ENCODE data around the gene FBXW7.

The FBXW7 gene

GRCh38 chr4:152514356-152514755, 21.5 kb downstream of the FBXW7 start:
- no peaks in the 10 kb centered on the region for H3K36me3 ChIP-seq (ENCODE audit: control insufficient read depth, insufficient read depth, low read length)
- no peaks in the 10 kb centered on the region for H3K27me3 ChIP-seq (ENCODE audit: control insufficient read depth, insufficient read depth, low read length, poor library complexity, severe bottlenecking)
- H3K4me3 ChIP-seq (ENCODE audit: insufficient read depth, low read depth, low read length): no peak overlapping the region
- no peaks in the 10 kb centered on the region for H3K9me3 ChIP-seq (ENCODE audit: control insufficient read depth, low read length)
- no peak overlapping the region for H3K27ac ChIP-seq (ENCODE audit: insufficient read depth, low read depth, low read length, poor library complexity, severe bottlenecking)
- no peaks in the 10 kb centered on the region for H3K4me1 ChIP-seq (ENCODE audit: control insufficient read depth, insufficient read depth, low read length)

GRCh38 chr4:152513078-152513477, 22.8 kb downstream of the FBXW7 start:
- H3K27me3 ChIP-seq (ENCODE audit: control insufficient read depth, insufficient read depth, low read length, poor library complexity, severe bottlenecking): no peaks in the 10 kb centered on the region
- no peaks in the 10 kb centered on the region for H3K4me1 ChIP-seq (ENCODE audit: control insufficient read depth, insufficient read depth, low read length)
- H3K36me3 ChIP-seq (ENCODE audit: control insufficient read depth, insufficient read depth, low read length): no peaks in the 10 kb centered on the region
- no peaks in the 10 kb centered on the region for H3K9me3 ChIP-seq (ENCODE audit: control insufficient read depth, low read length)
- WGBS, 2 experiments: 93 to 94% methylated on average over 6 to 7 of the region's 7 CpGs
- no peak overlapping the region for H3K27ac ChIP-seq (ENCODE audit: insufficient read depth, low read depth, low read length, poor library complexity, severe bottlenecking)
- H3K4me3 ChIP-seq (ENCODE audit: insufficient read depth, low read depth, low read length): no peak overlapping the region

GRCh38 chr4:152512483-152512882, 23.4 kb downstream of the FBXW7 start:
- no peaks in the 10 kb centered on the region for H3K9me3 ChIP-seq (ENCODE audit: control insufficient read depth, low read length)
- no peak overlapping the region for H3K4me3 ChIP-seq (ENCODE audit: insufficient read depth, low read depth, low read length)
- no peaks in the 10 kb centered on the region for H3K27me3 ChIP-seq (ENCODE audit: control insufficient read depth, insufficient read depth, low read length, poor library complexity, severe bottlenecking)
- WGBS, 2 experiments: 98 to 99% methylated on average over 3 to 5 of the region's 5 CpGs
- no peak overlapping the region for H3K27ac ChIP-seq (ENCODE audit: insufficient read depth, low read depth, low read length, poor library complexity, severe bottlenecking)
- no peaks in the 10 kb centered on the region for H3K36me3 ChIP-seq (ENCODE audit: control insufficient read depth, insufficient read depth, low read length)
- H3K4me1 ChIP-seq (ENCODE audit: control insufficient read depth, insufficient read depth, low read length): no peaks in the 10 kb centered on the region

- Histone ChIP-seq H3K4me3 (ENCODE audit: insufficient read depth, low read depth, low read length) (no peak overlapping the region), H3K27me3 (ENCODE audit: control insufficient read depth, insufficient read depth, low read length, poor library complexity, severe bottlenecking) (no peaks in the 10 kb centered on the region), H3K4me1 (ENCODE audit: control insufficient read depth, insufficient read depth, low read length) (no peaks in the 10 kb centered on the region), H3K36me3 (ENCODE audit: control insufficient read depth, insufficient read depth, low read length) (no peaks in the 10 kb centered on the region), H3K9me3 (ENCODE audit: control insufficient read depth, low read length) (no peaks in the 10 kb centered on the region), H3K27ac (ENCODE audit: insufficient read depth, low read depth, low read length, poor library complexity, severe bottlenecking) (no peak overlapping the region)
- WGBS, 2 experiments: 79 to 87% methylated on average over 4 to 6 of the region's 7 CpGs
These were observed 25.3 kb downstream of the FBXW7 start for GRCh38 chr4:152510349-152511147.

- WGBS, 2 experiments: 80 to 85% methylated on average over 1 to 2 of the region's 3 CpGs
- no peak overlapping the region for H3K27ac ChIP-seq (ENCODE audit: insufficient read depth, low read depth, low read length, poor library complexity, severe bottlenecking)
- no peaks in the 10 kb centered on the region for H3K4me1 ChIP-seq (ENCODE audit: control insufficient read depth, insufficient read depth, low read length)
- H3K27me3 ChIP-seq (ENCODE audit: control insufficient read depth, insufficient read depth, low read length, poor library complexity, severe bottlenecking): no peaks in the 10 kb centered on the region
- no peaks in the 10 kb centered on the region for H3K36me3 ChIP-seq (ENCODE audit: control insufficient read depth, insufficient read depth, low read length)
- no peak overlapping the region for H3K4me3 ChIP-seq (ENCODE audit: insufficient read depth, low read depth, low read length)
- H3K9me3 ChIP-seq (ENCODE audit: control insufficient read depth, low read length): no peaks in the 10 kb centered on the region
These were observed 26.2 kb downstream of the FBXW7 start for GRCh38 chr4:152509595-152510225.

- Histone ChIP-seq H3K36me3 (ENCODE audit: control insufficient read depth, insufficient read depth, low read length) (no peaks in the 10 kb centered on the region), H3K27ac (ENCODE audit: insufficient read depth, low read depth, low read length, poor library complexity, severe bottlenecking) (no peak overlapping the region), H3K9me3 (ENCODE audit: control insufficient read depth, low read length) (no peaks in the 10 kb centered on the region), H3K4me1 (ENCODE audit: control insufficient read depth, insufficient read depth, low read length) (no peaks in the 10 kb centered on the region), H3K27me3 (ENCODE audit: control insufficient read depth, insufficient read depth, low read length, poor library complexity, severe bottlenecking) (no peaks in the 10 kb centered on the region), H3K4me3 (ENCODE audit: insufficient read depth, low read depth, low read length) (no peak overlapping the region)
- WGBS, 2 experiments: 100% methylated on average over 2 of the region's 2 CpGs
These were observed 27.1 kb downstream of the FBXW7 start for GRCh38 chr4:152508818-152509217.

GRCh38 chr4:152508386-152508785, 27.5 kb downstream of the FBXW7 start:
- Histone ChIP-seq H3K4me3 (ENCODE audit: insufficient read depth, low read depth, low read length) (no peak overlapping the region), H3K27me3 (ENCODE audit: control insufficient read depth, insufficient read depth, low read length, poor library complexity, severe bottlenecking) (no peaks in the 10 kb centered on the region), H3K36me3 (ENCODE audit: control insufficient read depth, insufficient read depth, low read length) (no peaks in the 10 kb centered on the region), H3K27ac (ENCODE audit: insufficient read depth, low read depth, low read length, poor library complexity, severe bottlenecking) (no peak overlapping the region), H3K9me3 (ENCODE audit: control insufficient read depth, low read length) (no peaks in the 10 kb centered on the region), H3K4me1 (ENCODE audit: control insufficient read depth, insufficient read depth, low read length) (no peaks in the 10 kb centered on the region)
- WGBS, 2 experiments: 91 to 95% methylated on average over 4 of the region's 4 CpGs

- Histone ChIP-seq H3K36me3 (ENCODE audit: control insufficient read depth, insufficient read depth, low read length) (no peaks in the 10 kb centered on the region), H3K4me3 (ENCODE audit: insufficient read depth, low read depth, low read length) (no peak overlapping the region), H3K9me3 (ENCODE audit: control insufficient read depth, low read length) (no peaks in the 10 kb centered on the region), H3K4me1 (ENCODE audit: control insufficient read depth, insufficient read depth, low read length) (no peaks in the 10 kb centered on the region), H3K27me3 (ENCODE audit: control insufficient read depth, insufficient read depth, low read length, poor library complexity, severe bottlenecking) (no peaks in the 10 kb centered on the region), H3K27ac (ENCODE audit: insufficient read depth, low read depth, low read length, poor library complexity, severe bottlenecking) (no peak overlapping the region)
These were observed 32.1 kb downstream of the FBXW7 start for GRCh38 chr4:152503653-152504290.

GRCh38 chr4:152501846-152502536, 33.9 kb downstream of the FBXW7 start:
- Histone ChIP-seq H3K4me1 (ENCODE audit: control insufficient read depth, insufficient read depth, low read length) (no peaks in the 10 kb centered on the region), H3K27me3 (ENCODE audit: control insufficient read depth, insufficient read depth, low read length, poor library complexity, severe bottlenecking) (no peaks in the 10 kb centered on the region), H3K36me3 (ENCODE audit: control insufficient read depth, insufficient read depth, low read length) (no peaks in the 10 kb centered on the region), H3K4me3 (ENCODE audit: insufficient read depth, low read depth, low read length) (no peak overlapping the region), H3K9me3 (ENCODE audit: control insufficient read depth, low read length) (no peaks in the 10 kb centered on the region), H3K27ac (ENCODE audit: insufficient read depth, low read depth, low read length, poor library complexity, severe bottlenecking) (no peak overlapping the region)
- 89 to 96% methylated on average over 3 of the region's 3 CpGs for WGBS, 2 experiments
